Brain microvascular endothelial cell (primary cell): ENCODE results near the gene ARHGEF18.

Experiments
- DNase-seq: peaks from one replicate; pipeline ENCODE4 v3.0.0-alpha.2; 2020
- H3K27ac ChIP-seq: fragments of 250-450 bp; sonication (Bioruptor Pico); 2 replicates; pipeline ENCODE4 v1.5.1; 2020; ENCODE audit warnings: mild to moderate bottlenecking, moderate library complexity
- H3K27me3 ChIP-seq: fragments of 250-450 bp; sonication (Bioruptor Pico); replicated peaks from 2 replicates; pipeline ENCODE4 v1.5.1; 2020; ENCODE audit warnings: mild to moderate bottlenecking
- H3K36me3 ChIP-seq: fragments of 250-450 bp; sonication (Bioruptor Pico); replicated peaks from 2 replicates; pipeline ENCODE4 v1.5.1; 2020; ENCODE audit warnings: mild to moderate bottlenecking
- H3K4me3 ChIP-seq: 2 replicates; pipeline ENCODE4 v1.5.1; 2011; ENCODE audit warnings: low read depth, mild to moderate bottlenecking, control low read depth, low read length, moderate library complexity
- in situ Hi-C: cut with HindIII; loops from 2 replicates; pipeline ENCODE4 v1.10.0; 2017; ENCODE audit warnings: low sequenced_read_pairs, low pct_ligation_motif_present
- TF ChIP-seq, protein P1 (sequence below): IDR thresholded peaks from 2 replicates; pipeline ENCODE4 v1.5.1; 2011; ENCODE audit warnings: low read depth, mild to moderate bottlenecking, moderate library complexity, low read length, control low read depth, inconsistent platforms; ENCODE audit errors: missing control alignments

ARHGEF18 gene

DNA sequence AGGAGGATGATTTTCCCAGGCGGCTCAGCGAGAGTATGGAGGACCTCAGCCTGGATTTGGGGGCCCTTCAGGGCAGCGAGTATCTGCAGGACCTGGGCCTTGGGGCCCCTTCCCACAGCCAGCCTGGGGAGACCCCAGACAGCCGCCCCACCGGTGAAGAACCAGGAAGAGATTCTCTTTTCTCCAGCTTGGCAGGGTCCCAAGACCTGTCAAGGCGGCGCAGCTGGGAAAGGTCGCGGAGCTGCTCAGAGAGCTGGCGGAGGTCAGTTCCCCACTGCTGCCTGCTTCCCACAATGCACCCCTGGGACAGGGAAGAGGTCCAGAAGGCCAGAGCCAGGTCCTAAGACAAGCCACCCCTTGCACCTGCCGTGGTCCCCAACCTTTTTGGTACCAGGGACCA, 24.1 kb downstream of the ARHGEF18 start:
- TF ChIP-seq, protein P1, sequence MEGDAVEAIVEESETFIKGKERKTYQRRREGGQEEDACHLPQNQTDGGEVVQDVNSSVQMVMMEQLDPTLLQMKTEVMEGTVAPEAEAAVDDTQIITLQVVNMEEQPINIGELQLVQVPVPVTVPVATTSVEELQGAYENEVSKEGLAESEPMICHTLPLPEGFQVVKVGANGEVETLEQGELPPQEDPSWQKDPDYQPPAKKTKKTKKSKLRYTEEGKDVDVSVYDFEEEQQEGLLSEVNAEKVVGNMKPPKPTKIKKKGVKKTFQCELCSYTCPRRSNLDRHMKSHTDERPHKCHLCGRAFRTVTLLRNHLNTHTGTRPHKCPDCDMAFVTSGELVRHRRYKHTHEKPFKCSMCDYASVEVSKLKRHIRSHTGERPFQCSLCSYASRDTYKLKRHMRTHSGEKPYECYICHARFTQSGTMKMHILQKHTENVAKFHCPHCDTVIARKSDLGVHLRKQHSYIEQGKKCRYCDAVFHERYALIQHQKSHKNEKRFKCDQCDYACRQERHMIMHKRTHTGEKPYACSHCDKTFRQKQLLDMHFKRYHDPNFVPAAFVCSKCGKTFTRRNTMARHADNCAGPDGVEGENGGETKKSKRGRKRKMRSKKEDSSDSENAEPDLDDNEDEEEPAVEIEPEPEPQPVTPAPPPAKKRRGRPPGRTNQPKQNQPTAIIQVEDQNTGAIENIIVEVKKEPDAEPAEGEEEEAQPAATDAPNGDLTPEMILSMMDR, result no peak
- no peak for DNase-seq
- Histone ChIP-seq H3K36me3 (no peaks in the 10 kb centered on the region), H3K4me3 (no peak overlapping the region), H3K27ac (no peak overlapping the region), H3K27me3 (no peaks in the 10 kb centered on the region)
- in situ Hi-C loops, result no loop called here

DNA sequence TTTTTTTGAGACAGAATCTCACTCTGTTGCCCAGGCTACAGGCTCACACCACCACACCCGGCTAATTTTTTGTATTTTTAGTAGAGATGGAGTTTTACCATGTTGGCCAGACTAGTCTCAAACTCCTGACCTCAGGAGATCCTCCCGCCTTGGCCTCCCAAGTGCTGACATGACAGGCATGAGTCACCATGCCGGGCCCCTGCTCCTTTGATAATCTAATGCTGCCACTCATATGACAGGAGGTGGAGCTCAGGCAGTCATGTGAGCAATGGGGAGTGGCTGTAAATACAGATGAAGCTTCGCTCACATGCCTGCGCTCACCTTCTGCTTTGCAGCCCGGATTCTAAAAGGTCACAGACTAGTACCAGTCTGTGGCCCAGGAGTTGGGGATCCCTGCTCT, 25.1 kb downstream of the ARHGEF18 start:
- in situ Hi-C loops, result no loop called here
- Histone ChIP-seq H3K36me3 (no peaks in the 10 kb centered on the region), H3K4me3 (no peak overlapping the region), H3K27me3 (no peaks in the 10 kb centered on the region), H3K27ac (no peak overlapping the region)
- TF ChIP-seq, protein P1, result no peak
- no peak for DNase-seq

DNA sequence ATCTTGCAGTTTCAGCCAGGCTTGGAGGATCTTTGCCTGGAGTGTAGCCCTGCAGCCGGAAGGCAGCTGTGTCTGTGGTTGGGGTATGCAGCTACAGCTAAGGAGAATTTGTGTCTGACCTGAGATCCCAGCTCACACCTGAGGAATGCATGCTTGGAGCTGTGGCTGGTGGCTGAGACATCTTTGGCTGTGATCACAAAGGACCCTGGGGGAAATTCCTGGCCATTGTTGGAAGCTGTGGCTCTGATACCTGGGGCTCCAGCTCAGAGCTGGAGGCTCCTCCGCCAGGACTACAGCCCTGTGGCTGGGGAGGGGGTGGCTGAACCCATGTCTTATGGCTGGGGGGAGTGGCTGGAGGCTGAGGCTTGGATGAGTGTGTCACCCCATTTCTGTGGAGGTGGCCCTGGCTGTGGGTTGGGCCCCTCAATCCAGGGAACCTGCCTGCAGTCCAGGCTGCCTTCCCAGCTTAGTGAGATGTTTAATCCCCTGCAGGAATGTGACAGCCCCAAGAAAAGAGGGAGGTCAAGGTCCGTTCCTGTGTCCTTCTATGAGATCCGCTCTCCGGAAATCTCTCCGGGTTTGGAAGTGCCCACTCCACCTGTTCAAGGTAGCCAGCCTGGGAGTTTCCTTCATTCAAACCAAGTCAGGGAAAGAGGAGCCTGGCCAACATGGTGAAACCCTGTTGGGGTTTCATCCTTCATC, 27.6 kb downstream of the ARHGEF18 start:
- DNase-seq, result no peak
- in situ Hi-C loops, result no loop called here
- no peak overlapping the region for H3K27ac ChIP-seq
- no peaks in the 10 kb centered on the region for H3K36me3 ChIP-seq
- TF ChIP-seq, protein P1, result no peak
- H3K27me3 ChIP-seq, result no peaks in the 10 kb centered on the region
- H3K4me3 ChIP-seq, result no peak overlapping the region

DNA sequence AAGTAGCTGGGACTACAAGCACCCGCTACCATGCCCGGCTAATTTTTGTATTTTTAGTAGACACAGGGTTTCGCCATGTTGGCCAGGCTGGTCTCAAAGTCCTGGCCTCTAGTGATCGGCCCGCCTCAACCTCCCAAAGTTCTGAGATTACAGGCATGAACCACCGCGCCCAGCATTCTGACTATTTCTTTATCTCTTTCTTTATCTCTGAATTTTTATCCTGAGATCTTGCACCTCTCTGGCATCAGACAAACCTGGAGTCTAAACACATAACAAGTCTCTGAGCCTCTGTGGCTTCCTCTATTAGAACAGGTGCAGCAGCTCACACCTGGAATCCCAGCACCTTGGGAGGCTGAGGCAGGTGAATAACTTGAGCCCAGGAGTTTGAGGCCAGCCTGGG, 28.5 kb downstream of the ARHGEF18 start:
- Histone ChIP-seq H3K36me3 (no peaks in the 10 kb centered on the region), H3K27me3 (no peaks in the 10 kb centered on the region), H3K27ac (no peak overlapping the region), H3K4me3 (no peak overlapping the region)
- TF ChIP-seq, protein P1, result no peak
- DNase-seq, result no peak
- in situ Hi-C loops, result no loop called here

DNA sequence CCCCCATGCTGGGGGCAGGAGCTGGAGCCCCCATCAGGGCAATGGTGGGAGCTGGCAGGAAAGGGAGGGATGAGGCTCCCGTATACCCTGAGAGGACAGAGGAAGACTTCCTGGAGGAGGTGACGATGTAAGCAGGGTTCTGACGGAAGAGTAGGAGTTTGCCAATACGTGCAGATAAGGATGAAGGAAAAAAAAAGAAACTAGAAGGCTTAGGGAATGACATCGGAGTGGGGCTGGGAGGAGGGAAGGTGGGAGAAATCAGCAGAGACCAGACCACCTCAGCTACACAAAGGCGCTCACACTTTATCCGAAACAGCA, 32.3 kb downstream of the ARHGEF18 start:
- in situ Hi-C loops, result no loop called here
- DNase-seq, result no peak
- no peak overlapping the region for H3K4me3 ChIP-seq
- no peaks in the 10 kb centered on the region for H3K36me3 ChIP-seq
- no peaks in the 10 kb centered on the region for H3K27me3 ChIP-seq
- no peak overlapping the region for H3K27ac ChIP-seq
- TF ChIP-seq, protein P1, result no peak

DNA sequence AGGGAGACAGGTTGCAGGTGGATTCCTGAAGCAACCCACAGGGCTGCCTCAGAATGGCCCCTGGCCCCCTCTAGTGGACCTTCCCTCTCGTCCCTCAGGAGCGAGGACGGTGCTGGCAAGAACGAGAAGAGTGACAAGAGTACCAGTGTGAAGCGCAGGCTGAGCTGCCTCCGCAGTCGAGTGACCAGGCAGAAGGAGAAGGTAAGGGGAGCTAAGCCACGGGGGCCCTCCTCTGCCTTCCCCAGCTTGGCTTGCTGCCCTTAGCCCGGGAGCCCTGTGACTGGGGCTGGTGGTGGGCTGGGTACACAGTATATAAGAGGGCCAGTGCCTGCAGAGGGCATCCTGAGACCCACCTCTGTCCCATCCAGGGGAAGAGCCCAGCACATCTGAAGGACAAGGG, 34.0 kb downstream of the ARHGEF18 start:
- Histone ChIP-seq H3K36me3 (no peaks in the 10 kb centered on the region), H3K4me3 (no peak overlapping the region), H3K27ac (no peak overlapping the region), H3K27me3 (no peaks in the 10 kb centered on the region)
- in situ Hi-C loops, result no loop called here
- DNase-seq, result no peak
- TF ChIP-seq, protein P1, result no peak
